SKM-1 treated with dmso at 0.1 percent for 144 hours (cell line): ENCODE results near the gene ANK2.

Experiments
- DNase-seq: peaks from one replicate; lab custom pipeline; 2025; ENCODE audit not compliant: unreplicated experiment; lab: John Stamatoyannopoulos, UW

The ANK2 gene

DNA sequence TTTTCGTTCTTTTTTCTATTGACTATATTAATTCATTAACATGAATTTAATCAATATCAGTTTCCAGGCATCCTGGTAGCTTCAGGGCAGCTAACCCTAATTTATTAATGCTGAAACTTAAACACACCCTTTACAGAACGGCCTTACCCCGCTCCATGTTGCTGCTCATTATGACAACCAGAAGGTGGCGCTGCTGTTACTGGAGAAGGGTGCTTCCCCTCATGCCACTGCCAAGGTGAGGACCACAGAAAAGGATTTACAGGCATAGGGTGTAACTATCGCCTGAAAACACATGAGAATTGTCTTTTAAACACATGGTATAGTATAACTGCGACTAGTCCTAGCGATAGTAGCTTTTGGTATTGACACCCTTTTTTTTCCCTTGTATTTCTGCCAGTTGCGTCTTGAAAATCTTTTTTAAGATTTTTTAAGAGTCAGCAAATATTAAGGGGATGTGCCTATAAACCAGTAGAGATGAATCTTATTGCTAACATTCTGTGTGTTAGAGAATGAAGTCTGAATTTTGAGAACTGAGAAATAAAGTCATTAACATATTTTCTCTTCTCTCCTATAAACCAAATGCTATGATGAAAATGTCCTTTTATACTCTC lies 229.0 kb downstream of the ANK2 start:
- DNase-seq, result peak; percentile 59

- no peak for DNase-seq
Measured at GRCh38 chr4:113285501-113285900, 236.0 kb downstream of the ANK2 start.

DNA sequence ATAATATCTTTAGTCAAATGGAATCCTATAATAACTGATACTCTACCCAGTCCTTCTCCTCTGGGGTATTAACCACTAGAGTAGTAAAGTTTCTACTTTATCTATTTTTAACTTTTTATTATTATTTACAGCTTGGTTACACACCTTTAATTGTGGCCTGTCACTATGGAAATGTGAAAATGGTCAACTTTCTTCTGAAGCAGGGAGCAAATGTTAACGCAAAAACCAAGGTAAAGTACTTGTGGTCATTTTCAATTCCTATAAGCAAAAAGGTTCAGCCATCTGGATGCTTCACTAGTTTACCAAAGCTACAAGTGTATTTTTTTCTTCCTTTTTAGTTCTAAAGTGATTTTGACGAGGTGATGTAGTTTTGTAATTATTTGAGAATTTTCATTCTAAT lies 238.8 kb downstream of the ANK2 start:
- DNase-seq, result no peak

- DNase-seq, result no peak
Measured at GRCh38 chr4:113288696-113289095, 239.2 kb downstream of the ANK2 start.

DNA sequence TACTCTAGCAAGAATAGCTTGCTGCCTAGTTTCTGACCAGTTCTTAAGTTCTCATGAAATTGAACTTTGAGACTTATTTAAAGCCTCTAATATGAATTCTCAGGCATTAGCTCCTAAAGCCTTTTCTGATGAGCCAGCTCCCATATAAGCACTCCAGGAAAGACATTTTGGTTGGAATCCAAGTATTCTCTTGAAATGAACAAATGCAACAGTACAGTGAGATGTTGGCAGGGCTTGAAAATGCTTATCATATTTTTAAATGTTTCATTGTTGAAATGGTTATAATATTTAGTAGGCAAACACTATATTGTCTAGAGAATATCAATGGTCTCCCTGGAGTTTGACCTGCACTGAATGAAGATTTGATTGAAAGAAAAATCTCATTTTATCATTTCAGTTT lies 240.3 kb downstream of the ANK2 start:
- DNase-seq, result no peak

GRCh38 chr4:113290666-113291065 lies 241.2 kb downstream of the ANK2 start:
- DNase-seq, result no peak

- DNase-seq, result no peak
Measured at GRCh38 chr4:113292371-113293042, 243.1 kb downstream of the ANK2 start.

DNA sequence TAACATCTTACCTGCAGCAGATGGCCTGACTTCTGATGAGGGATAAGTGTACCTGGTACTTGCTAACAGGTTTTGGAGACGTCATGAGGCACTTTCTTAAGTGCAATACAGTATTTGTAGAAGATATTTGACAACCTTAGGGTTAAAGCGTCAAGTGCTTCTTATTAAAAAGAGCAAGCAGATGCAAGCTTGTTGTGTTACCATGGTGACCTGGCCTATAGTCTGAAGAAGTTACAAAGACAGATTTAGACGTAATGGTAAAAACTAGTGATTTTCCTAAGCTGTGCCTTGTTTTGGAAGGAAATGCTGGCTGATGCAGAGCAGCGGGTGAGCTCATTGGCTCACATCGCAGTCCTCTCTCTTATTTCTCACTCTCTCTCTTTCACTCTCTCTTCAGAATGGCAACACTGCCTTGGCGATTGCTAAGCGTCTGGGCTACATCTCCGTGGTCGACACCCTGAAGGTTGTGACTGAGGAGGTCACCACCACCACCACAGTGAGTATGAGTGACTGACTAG lies 243.6 kb downstream of the ANK2 start:
- DNase-seq, result no peak

GRCh38 chr4:113293674-113294073 lies 244.2 kb downstream of the ANK2 start:
- no peak for DNase-seq

DNA sequence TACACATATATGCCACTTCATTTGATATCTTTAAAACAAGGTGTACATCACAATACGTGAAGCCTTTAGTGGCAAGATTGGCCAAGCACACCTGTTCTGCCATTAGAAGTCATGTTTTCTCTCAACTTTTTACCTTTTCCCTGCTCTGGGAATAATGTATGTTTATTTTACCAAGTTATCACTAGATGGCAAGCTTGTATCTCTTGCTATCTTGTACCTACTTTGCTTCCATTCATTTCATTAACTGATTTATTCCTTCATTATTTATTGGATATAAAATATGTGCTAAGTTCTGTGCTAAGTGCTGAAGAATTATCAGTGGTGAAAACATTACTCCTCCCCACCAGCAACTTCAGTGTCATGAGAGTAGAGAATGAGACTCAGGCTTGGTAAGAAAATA lies 245.5 kb downstream of the ANK2 start:
- no peak for DNase-seq

- no peak for DNase-seq
Measured at GRCh38 chr4:113300471-113300928, 251.0 kb downstream of the ANK2 start.

GRCh38 chr4:113302051-113302450 lies 252.6 kb downstream of the ANK2 start:
- DNase-seq, result no peak

DNA sequence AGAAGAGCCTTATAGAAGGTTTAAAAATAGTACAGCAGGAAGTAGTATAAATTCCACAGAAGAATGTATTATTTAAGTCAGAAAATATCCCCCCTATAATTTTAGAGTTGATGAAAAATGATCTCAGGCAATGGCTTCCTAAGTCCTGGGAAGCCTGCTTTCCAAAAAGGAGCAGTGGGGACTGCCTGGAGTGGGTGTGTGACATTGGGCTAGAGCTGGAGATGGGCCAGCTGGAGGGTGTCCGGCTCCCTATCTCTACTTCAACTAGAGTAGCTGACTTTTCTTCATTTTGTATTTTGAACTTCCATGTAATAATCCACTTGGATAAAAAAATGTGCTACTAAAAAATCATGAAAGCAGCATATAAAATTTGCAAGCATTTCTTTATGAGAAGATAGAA lies 253.9 kb downstream of the ANK2 start:
- DNase-seq, result no peak

DNA sequence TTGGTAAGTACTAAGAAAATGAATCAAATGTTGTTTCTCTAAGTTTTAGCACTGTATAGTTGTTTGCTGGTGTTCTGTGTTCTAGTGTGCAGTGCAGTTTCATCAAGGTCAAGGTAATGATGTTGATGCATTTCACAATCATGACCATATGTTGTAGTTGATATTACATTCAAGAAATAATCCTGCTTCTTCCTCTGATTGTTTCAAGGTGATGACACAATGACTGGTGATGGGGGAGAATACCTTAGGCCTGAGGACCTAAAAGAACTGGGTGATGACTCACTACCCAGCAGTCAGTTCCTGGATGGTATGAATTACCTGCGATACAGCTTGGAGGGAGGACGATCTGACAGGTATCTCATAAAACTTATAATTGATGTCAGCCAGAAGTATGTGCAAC lies 261.6 kb downstream of the ANK2 start:
- no peak for DNase-seq

- DNase-seq, result no peak
Measured at GRCh38 chr4:113312529-113312928, 263.1 kb downstream of the ANK2 start.

DNA sequence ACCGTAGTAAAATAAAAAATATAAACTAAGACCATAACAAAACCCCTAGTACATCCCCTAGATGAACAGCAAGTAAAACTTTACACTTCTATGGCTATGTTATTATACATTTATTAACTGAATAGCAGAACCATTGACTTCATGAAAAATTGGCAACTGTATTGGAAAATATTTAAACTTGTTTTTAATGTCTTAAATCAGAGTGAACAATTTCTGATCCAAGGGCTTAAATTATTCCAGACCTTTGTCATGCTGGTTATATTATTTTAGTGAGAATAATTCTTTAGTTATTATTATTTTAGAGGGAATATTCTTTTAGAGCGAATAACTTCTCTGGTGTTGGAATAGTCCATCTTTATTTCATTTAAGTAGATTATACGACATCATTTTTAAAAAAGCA lies 265.0 kb downstream of the ANK2 start:
- DNase-seq, result no peak

DNA sequence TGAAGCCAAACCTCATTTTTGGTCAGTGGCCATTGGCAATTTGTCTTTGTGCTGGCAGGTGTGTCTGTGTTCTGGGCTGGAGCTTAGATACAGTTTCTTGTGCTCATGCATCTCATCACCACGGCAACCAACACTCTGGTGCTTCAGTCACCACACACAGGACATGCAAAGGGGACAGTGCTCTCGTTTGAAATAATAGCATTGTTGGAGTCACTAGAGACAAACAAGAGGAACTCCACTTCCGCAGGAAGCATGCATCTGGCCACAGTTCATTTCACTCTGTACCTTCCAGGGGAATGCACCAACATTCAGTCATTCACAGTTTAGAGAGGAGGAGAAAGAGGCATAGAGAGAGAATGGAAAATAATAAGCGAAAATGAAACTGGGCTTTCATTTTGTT lies 267.4 kb downstream of the ANK2 start:
- DNase-seq, result no peak

- no peak for DNase-seq
Measured at GRCh38 chr4:113317523-113317922, 268.1 kb downstream of the ANK2 start.

DNA sequence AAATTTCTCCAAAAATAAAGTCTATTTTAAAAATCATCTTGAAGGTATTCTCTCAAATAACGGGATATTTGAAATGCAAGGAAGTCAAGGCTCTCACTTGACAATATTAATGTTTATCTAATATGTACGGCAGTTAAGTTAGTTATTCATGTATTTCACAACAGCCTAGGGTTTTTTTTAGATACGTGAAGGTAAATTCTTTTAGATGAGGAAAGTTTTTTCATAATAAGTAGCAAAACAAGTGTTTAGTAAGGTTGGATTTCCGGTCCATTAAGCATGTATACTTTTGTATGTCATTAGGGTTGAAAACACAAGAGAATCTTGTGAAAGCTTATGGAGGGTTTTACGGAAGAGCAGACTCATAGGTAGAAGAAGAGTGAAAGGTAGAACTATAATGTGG lies 273.3 kb downstream of the ANK2 start:
- DNase-seq, result no peak

GRCh38 chr4:113325876-113326615 lies 276.6 kb downstream of the ANK2 start:
- no peak for DNase-seq

DNA sequence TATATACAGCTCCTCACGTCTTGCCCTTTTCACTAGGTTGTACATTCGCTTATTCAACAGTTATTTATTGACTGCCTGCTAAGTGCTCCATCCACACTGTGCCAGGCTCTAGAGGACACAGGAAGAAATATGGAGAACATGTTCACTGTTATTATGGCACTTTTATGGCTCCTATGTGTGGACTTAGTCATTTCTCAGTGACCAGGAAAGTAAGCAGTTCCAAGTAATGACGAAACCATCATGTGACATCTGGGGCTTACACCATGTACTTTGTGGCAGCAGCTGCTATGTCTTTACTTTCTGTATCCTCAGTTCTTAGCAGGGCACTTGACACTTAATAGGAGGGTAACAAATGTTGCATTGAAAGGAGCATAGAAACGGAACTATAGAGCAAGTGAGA lies 278.0 kb downstream of the ANK2 start:
- no peak for DNase-seq

DNA sequence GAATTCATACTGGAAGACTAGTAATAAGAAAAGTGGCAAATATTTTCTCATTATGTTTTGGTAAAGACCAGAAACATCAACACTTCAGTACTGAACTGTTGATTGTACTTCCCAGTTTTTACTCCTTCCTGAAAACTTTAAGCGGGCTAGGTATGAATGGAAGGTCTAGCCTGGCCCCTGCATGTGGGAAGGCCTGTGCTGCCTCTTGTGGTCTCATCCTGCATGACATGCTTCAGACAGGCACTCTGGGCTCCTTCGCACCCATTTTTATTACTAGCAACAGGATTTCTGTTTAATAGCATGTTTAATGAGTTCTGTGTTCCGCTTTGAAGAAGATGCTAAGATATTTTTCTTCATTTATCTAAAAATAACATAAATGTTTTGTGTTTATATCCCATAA lies 279.1 kb downstream of the ANK2 start:
- DNase-seq, result no peak
